Stimulated activated CD8-positive, alpha-beta memory T cell treated with anti-CD3 and anti-CD28 coated beads, Interleukin-7, amount 100 ng/mL, for 1 hour (primary cell): Measurements from ENCODE around the gene NREP.
"Not testable (repeated sequence)": the region's sequence is repeated elsewhere in the genome, so short reads cannot be mapped to it uniquely, and the experiment has no call there.

Source experiments
- DNase-seq, 2 donors: peaks; one replicate each; pipeline ENCODE4 v3.0.0-alpha.2; 2020; ENCODE audit warnings: low read depth in 2 of 2

Gene NREP

DNA sequence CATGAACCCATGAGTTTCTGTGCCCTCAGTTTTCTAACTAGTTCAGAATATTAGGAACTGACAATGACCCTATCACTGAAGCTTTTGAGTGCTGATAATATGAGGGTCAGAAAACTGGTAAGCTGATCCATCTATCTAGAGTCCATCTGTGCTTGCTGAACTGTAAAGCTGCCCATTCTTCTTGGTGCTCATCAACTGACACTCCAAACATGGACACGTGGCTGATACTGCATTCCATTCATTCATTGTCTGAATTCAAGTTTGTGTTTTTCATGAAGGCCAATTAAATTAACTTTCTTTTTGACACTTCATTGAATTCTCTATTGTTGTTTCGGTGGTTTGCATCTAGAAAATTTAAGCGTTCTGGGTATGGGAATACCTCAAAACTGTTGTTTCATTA lies 17.6 kb downstream of the NREP start:
- no peak for DNase-seq

GRCh38 chr5:111738118-111738517 lies 18.9 kb downstream of the NREP start:
- DNase-seq = no peak

GRCh38 chr5:111737716-111738115 lies 19.3 kb downstream of the NREP start:
- no peak for DNase-seq

- no peak for DNase-seq
These were observed 21.3 kb downstream of the NREP start for GRCh38 chr5:111735583-111736270.

- no peak for DNase-seq
These were observed 22.4 kb downstream of the NREP start for GRCh38 chr5:111734597-111734996.

GRCh38 chr5:111734013-111734412 lies 23.0 kb downstream of the NREP start:
- no peak for DNase-seq

- DNase-seq = no peak
These were observed 23.4 kb downstream of the NREP start for GRCh38 chr5:111733571-111733970.

DNA sequence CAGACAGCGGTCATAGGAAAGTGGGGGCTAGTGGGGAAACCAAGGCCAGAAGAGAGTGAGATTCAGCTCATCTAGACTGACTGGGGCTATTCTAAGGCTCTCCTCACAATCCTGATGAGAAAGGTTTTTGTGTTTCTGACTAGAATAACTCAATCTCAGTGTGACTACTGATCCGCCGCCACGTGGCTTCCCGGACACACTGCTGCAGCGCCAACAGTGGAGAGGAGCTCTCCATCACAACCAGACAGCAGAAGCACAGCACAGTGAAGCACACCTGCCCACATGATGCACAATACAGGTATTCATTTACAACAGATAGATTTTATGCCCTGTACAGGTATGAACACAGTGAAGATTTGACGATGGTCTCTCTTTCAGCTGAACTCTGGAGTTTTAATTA lies 25.4 kb downstream of the NREP start:
- no peak for DNase-seq

- no peak for DNase-seq
These were observed 26.2 kb downstream of the NREP start for GRCh38 chr5:111730659-111731382.

DNA sequence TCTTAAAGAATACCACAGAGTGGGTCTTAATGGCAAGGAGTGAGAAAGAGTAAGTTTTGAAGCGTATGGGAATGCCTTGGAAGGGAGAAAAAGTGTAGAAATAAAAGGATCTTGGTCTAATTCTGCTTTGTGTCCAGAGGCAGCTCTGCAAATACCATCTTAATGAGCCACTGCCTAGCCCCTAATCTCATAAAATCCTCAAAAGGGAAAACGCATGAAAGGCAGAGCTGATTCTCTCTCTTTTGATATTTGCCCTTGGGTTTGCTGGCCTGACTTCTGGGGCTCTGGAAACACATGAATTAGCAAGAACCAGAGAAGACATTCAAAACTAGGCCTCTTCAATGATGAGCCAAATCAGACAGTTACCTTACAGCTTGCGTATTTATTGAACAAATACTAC lies 28.1 kb downstream of the NREP start:
- DNase-seq = no peak

DNA sequence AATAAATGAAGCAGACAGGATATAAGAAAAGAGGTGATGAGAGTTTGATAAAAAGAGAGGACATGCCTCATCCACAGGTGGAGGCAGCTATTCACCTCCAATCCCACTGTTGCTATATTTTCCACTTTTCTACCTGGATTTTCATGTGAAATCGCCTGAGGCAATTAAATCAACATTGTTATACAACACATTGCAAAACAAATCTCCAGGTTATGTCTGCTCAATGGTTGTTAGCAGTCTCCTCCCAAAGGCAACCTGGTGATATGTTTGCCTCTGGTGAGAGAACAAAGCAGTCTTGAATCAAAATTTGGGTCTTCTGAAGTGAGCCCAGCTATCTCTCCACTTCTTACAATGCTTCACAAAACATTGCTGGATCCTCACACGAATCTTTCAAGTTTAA lies 30.0 kb downstream of the NREP start:
- DNase-seq = no peak

DNA sequence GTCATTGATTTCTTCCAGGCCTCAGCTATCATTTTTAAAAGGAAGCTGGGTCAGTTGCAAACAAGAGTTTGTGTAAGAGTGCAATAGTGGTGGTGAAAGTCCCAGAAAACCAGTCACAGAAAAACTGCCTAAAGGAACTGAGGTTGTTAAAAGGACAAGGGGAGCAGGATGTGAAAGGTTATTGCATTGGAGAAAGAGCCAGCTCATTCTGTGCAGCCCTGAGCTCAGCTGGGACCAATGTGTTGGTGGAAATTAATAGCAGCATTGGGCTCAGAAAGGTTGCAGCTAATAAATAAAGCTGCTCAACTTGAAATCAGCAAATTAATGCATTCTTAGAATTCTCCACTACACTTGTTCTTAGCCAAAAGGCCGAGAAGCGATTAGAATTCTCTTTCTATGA lies 34.9 kb downstream of the NREP start:
- DNase-seq = no peak

GRCh38 chr5:111720333-111720890 lies 36.6 kb downstream of the NREP start:
- DNase-seq = no peak

DNA sequence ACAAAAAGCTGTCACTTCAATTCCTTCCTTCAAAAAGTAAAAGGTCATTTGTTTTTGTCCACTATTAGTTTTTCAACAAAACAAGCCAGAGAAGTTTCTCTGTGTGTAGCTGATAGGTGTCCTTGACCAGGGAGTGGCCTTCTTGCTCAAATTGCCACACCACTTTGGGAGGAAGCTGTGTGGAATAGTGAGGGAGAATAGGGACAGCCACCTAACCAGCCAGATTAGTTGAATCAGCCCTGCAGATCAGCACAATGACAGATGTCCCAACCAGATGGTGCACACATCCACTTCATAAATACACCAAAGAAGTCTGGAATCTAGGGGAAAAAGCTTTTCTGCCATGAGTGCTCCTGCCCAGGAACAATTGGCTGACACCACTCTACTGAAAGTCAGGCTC lies 37.2 kb downstream of the NREP start:
- no peak for DNase-seq

GRCh38 chr5:111716789-111717188 lies 40.2 kb downstream of the NREP start:
- DNase-seq = not testable (repeated sequence)

- DNase-seq = no peak
These were observed 49.3 kb downstream of the NREP start for GRCh38 chr5:111707630-111708164.

GRCh38 chr5:111706345-111706744 lies 50.6 kb downstream of the NREP start:
- DNase-seq = no peak

DNA sequence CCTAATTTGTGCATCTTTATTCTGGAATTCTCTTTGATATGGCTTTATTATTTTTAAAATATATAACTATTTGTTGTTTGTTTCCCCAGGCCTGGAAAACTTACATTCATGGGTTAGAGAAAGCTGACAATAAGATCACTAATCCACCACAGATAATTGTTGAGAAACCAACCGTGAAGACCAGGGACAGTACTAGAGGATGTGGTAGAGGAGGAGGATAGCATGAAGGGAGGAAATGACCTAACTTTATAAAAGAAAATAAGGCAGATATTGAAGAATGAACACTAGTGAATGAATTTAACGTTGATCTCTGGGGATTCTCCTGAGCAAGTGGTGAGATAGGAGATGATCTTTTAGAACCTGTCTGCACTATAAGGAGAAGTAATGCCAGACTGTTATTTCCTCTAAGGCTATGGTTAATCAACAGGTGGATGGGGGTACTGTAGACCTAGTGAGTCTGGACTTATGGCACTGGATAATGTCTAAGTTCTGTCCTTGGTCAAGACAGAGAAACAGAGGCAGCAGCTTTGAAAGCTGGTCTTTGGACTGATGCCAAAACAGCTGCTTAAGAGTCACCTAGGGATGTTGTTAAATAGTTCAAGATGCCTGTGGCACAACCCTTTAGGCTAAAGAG lies 52.4 kb downstream of the NREP start:
- DNase-seq = no peak

DNA sequence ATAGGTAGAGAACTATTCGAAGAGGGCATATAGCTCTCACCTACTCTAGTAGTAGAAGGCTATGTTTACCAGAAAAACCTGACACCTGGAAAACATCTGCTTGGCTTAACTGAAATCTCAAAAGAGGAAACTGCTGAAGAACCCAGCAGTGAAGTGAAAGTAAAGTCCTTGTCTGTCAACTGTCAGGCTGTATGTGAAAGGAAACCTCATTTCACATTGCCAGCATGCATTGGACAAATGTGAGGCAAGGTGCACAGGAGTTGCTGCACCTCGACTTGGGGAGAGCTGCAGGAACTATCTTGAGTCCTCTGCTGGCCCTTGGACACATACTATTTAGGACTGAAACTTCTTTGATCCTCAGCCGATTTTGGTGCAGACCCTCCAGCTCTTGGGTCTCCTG lies 53.3 kb downstream of the NREP start:
- no peak for DNase-seq

- no peak for DNase-seq
These were observed 57.0 kb downstream of the NREP start for GRCh38 chr5:111699976-111700375.

DNA sequence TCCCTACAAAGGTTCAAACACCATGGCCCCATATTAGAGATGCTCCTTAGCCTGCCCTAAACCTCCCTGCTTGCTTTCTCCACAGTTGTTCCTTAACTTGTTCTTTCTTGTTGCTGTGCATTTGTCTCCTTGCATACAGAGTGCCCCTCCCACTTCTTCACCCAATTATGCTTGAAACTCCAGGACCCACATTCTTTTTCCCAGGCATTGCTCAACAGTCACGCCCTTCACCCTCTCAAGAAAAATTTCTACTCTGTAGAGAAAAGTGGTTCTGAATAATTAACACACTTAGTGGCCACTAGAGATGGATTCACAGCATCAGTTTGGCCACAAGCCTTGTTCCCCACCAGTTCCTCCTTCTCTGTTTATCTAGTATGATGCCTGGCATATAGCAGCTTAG lies 57.7 kb downstream of the NREP start:
- no peak for DNase-seq
